Stimulated activated CD8-positive, alpha-beta memory T cell treated with anti-CD3 and anti-CD28 coated beads, Interleukin-15, amount 100 ng/mL, for 4 hours (primary cell): ENCODE results near the gene KCNJ16.

Source experiments
- DNase-seq, 2 donors: peaks; one replicate each; pipeline ENCODE4 v3.0.0-alpha.2; 2020; ENCODE audit warnings: low read depth in 2 of 2

KCNJ16 gene

DNA sequence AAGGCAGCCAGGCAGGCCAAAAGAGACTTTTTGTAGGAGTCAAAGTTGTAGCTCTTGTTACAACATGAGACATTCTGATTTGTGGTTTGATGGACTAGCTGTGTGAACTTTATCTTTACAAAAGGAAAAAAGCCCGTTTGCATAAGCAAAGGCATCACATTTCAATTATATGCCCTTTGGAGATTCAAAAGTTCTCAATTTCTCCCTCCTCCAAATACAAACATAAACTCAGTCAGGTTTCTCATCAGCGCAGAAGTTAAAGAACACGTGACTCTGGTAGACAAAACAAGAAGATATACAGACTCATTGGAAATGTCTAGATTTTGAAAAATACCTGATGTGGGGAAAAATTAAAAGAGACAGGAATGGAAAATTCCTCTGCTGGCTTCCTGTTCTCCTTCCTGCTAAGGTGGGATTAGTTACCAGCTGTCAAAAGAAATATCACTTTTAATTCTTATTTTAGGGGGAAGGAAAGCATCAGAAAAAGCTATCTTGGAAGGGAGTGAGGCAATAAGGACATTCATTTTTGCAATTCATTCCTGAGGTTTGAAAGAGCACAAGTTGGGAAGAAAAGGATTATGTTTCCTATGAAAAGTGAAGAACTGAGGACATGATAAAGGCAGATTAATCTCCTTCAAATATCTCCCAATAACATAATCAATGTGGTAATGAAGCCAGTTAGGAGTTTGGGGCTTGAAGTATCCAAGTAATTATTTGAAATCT is 4.6 kb upstream of the KCNJ16 start:
- DNase-seq, result no peak

DNA sequence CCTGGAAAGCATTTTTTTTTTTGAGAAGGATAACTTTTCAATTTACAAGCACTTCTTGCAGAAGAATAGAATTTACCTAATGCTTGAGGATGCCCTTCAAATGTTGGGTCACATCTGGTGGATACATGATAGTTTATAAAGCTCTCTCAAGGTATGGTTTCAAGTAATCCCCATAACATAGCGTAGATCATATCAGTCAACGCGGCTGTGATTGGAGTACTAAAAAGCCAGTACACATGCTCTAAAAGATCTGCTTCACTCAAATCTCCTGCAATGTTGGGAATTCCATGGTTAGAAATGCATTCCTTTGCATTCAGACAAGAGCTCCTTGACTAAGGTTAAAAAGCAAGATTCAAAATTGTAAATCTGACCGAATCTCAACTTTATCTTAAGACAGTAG is 3.9 kb upstream of the KCNJ16 start:
- DNase-seq, result no peak

DNA sequence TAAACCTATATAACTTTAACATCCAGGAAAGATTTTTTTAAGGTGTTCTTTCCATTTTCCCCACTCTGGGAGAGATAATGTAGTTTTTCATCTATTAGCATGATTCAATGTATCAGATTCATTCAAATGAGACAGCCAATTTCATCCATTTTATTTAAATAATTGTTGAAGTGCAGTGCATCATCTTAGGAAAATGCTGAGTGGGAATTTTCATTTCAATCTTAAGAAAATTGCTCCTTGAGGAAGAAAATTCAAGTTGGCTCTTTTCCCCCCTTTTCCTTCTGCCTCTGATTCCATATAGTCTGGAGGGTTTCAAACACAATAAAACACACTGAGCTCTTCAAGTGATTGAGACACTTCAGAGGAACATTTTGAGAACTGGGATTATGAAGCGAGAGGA is 3.4 kb upstream of the KCNJ16 start:
- DNase-seq, result no peak

DNA sequence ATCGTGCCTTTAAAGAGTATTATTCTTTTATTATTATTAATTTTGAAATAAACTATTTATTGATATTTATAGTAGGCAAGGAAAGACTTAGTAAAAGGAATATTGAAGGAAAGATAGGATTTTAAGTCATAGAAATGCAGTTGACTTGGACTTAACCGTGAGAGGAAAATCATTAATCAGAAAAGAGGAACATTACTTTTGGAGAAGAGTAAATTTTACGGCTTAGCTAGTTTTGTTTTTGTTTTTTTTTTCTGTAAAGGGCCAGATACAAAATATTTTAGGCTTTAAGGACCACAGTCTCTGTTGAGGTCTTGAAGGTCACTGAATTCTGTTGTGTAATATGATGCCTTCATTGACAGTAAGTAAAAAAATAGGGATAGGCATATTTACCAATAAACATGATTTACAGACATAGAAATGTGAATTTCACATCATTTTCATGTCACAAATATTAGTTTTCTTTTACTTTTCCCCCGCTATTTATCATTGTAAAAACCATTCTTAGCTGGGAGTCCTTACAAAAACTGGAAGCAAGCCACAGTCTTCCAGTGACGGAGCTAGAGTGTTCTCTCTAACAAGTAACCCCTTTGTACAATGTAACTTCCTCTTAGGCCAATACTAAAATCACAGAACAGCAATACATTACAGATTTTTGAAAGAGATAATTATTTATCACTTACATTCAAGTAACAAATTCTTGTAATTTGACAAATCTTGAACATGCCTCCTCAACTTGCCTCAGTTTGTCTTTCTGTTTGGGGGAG is 2.3 kb upstream of the KCNJ16 start:
- no peak for DNase-seq

DNA sequence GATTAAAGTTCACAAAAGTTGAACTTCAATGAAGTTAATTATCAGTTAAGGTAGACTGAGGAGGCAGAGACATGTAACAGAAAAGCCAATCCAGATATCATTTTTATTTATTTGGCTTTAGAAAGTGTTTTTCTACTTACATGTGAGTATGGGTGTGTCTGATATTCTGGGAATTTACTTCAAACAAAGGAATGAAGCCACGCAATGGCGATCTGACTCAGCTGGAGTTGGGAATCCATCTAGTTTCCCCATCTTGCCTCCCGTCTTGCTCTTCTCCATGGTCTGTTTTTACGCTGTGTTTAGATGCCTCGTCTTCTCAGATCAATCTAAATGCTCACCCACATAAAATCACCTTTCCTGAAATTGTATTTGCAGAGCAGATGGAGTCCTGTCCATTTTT is 1.7 kb upstream of the KCNJ16 start:
- no peak for DNase-seq

DNA sequence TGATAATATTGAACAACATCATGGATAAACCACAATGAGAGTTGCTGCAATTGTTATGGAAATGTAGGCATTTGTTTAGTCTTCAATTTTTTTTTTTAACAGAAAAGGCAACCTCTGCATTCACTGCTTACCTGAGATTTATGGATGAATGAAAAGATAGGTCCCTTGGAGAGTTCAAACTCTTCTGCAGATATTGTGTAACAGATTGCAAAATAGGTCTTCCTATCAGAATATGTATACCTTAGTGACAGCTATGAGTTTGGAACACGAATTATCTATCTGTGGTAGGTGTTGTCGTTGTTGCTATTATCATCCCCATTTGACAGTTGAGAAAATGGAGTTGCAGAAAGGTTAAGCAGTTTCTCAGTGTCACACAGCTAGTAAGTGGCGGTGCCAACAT is 1.2 kb upstream of the KCNJ16 start:
- no peak for DNase-seq

DNA sequence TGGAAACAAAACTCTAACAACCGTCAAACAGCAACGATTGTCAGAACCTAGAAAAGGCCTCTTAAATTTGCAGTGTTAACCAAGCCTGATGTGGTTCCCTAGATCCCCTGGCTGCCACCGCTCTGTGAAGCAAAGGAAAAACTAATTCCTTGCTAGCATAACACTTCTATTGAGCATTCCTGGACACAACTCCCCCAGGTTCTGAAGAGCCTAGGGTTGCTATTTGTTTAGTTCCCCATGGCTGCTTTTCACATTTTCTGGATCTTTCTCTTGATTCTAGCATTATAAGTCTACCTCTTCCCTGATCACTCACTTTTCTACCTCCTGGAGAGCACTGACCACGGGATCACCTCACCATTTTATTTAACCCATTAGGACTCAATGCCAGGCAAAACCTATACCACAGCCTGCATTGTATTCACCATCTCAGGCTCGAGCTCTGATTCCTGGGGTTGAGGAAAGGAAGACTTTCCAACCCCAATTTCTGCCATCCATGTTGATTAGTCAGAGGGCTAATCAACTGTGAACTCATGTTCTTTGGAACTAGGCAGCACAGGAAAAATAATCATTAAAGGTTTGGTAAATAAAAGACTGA is 692 bp upstream of the KCNJ16 start:
- no peak for DNase-seq

DNA sequence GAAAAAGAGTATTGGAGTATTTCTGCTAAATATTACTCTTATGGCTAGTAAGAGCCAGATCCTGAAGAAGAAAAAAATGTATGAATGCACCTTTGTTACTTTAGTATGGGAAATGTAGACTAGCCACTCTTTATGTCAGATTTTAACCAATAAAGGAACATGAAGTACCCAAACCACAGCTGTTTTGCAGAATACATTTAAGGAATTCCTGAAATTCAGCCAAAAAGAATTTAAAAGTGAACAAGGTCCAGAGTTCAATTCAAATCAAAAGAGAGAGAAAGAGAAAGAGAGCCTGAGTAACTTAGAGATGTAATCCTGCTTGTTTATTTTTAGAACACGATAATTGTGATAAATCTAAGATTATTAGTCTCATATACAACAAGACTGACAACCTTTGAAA is 1.2 kb downstream of the KCNJ16 start:
- DNase-seq, result no peak

DNA sequence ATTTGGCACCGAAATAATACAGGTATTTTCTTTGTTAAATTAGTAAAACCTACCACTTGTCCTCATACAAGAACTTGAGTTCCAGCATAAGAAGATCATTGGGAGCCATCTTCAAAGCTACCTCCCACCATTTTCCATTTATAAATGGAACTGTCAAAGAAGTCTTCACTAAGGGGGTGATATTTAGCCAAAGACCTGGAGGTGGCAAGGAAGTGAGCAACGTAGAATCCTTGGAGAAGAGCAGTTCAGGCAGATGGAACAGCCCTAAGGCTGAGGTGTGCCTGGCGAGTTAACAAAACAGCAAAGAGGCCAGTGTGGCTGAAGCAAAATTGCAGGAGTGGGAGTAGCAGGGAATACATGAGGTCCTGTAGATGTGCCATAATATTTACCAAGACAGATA is 1.8 kb downstream of the KCNJ16 start:
- no peak for DNase-seq

DNA sequence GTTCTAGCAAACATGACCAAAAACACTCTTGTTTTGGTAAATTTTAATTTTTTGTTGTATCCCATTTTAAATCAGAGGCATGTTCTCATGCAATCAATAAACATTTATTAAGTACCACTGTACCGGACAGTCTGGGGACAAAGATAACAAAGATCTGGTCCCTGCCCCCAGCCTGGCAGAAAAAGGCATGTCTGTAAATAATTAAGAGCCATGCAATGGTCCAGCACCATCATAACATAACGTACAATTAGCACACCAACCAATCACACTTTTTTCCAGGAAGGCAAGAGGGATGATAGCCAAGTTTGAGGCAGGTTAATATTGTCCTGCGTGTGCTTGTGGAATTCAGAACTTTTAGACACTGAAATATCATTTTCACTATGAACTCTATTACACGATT is 3.5 kb downstream of the KCNJ16 start:
- DNase-seq, result no peak

DNA sequence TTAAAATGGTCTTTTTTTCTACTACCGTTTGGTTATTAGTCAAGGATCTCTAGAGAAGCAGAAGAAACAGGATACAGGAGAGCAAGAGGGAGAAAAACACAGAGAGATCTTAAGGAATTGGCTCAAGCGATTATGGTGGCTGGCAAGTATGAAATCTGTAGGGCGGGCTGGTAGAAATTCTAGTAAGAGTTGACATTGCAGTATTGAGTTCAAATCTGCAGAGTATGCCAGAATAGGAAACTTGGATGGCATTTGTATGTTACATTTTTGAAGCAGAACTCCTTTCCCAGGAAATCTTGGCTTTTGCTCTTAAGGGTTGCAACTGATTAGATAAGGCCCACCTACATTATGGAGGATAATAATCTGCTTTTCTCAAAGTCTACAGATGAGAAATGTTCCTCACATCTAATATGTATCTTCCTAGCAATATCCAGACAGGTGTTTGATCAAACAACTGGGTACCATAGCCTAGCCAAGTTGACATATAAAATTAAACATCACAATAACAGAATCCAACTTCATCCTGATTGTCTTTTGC is 4.0 kb downstream of the KCNJ16 start:
- no peak for DNase-seq

DNA sequence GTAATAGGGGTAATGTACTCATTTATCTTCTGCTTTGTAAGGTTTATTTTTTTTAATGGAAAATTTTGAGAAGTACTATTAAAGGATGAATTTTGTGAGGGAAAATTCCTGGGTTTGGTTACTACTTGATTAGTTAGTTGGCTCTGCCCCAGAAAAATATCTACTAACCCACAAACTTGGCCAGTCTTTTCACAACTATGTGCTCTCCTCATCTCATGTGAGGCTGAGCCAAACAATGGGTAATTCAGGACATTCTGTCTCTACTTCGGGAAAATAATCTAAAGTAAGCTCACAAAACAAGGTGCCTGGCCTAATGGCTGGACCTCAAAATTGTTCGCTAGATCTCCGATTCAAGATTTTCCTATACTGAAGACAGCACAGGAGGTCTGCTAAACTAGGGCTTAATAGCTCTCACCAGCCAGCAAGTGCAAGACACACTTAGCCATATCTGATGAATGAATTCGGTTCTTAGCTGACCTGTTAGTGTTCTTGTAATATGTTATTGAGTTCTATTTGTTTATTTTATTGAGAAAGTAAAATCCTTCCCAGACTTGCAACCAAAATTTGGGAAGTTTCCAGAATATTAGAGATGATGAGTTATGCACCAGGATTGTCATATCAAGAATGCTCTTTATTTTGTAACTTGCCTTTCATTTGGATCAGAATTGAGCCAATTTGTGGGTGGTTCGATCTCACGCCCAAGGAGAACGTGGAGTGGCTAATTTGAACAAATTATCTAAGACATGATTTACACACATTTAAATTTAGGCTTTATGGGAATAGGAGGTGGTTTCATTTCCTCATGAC is 5.7 kb downstream of the KCNJ16 start:
- DNase-seq, result no peak

DNA sequence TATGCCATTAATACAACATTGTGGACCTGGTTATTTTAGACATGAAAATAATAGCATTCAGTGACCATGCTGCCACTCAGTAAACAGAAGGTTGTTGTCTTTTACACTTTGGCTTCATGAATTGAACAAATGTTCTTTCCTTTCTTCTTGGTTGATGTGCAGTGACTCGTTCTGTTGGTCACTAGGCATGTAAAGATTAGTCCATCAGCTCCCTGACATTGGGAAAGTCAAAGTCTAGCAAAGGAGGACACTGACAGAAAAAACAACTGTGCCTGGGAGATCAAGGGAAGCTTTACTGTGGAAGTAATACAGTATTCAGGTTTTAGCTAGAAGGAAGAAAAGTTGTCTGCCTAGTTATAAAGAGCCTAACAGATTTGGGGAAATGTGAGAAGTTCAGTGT is 6.9 kb downstream of the KCNJ16 start:
- no peak for DNase-seq

DNA sequence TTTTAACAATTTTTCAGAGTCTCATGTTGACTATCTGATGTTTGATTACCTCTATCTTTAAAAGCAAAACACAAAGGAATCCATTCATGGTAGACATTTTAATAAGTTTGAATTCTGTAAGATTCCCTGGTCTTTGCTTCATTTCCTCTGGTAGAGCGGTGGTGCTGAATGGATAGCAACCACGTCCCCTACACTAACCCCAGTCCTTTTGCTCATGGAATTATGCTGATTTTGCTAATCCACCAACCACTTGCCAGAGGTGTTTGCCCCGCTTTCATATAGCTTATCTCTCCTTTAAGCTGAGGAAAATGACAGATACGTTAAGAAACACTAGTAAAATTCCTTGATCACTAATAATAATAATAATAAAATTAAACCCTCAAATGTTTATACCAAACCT is 9.5 kb downstream of the KCNJ16 start:
- no peak for DNase-seq

DNA sequence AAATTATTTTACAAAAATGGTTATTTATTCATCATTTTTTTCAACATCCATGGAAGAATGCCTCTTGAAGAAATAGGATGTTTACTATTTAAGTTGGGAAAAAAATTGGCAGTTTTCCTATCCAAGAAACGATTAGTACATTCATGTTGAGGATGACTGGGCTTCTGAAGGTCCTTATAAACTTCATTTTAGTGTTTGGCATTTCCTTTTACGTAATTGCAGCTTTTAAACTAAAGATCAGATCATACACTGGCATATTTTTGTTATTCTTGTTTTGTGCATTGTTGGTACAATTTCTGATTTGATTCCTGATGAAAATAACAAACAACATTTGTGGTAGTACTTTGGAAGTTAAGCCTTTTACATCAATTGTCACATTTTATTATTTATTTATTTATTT is 11.5 kb downstream of the KCNJ16 start:
- DNase-seq, result no peak

DNA sequence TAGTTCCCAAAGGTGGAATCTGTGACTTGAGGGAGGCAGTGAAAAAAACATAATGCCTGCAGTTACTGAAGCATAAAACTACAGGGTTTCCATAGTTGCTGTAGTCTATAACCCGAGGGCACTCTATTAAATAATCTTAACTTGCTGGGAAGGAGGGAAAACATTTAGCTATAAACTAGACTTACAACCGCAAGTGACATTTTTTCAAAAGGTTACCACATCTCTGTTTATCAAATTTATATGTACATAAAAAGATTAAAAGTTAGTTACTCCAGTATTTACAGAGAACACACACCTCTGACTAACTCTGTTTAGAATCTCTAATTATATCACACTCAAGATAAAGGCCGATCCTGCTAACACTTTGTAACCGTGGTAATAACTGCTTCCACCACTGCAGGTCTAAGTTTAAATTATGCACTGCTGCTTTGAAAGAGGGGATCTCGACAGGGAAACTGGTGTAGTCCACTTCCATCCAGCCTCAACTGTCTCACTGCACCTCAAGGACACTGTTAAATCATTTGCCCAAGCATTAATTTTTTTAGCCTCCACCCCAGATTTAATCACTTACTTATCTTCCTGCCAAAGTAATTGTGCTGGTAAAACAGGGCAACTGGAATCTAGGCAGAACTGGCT is 14.6 kb downstream of the KCNJ16 start:
- no peak for DNase-seq

DNA sequence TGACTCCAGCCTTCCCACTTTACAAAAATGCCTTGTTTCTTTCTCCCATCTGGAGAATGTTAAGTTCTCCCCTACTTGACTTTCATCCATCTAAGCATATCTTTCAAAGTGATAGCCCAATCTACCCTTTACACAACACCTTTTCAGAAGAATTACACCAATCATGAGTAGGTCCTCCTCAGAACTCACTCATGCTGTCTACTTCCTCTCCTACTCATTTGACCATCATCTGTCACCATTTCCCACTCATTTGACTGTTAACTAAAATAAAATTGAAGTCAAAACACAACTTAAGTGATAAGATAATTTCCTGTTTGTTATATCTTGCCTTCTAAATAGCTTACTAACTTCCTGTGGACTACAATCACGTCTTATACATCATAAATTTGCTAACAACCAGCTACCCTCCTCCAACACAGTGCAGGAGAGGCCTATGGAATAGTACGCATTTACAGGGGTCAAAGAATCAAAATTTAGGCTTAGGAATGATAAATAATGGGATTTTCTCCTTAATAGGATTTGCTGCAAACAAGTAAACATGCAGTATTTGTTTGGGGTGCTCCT is 16.1 kb downstream of the KCNJ16 start:
- no peak for DNase-seq

DNA sequence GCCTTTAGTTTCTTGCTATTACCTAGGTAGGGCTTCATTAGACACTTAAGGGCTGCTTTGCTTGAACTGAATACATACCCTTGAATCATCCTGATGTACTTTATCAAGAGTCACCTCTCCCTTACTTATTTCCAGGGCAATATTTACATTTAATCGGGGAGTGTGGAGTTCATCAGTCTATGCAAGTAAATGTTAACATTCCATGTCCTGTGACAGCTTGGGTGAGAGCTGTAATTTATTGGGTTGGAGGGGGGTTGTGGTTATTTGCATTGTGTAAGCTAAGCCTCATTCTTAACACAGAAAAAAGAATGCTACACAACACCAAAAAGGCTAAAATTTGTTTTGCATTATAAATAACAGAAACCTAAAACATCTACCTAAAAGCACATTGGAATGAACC is 16.7 kb downstream of the KCNJ16 start:
- no peak for DNase-seq

DNA sequence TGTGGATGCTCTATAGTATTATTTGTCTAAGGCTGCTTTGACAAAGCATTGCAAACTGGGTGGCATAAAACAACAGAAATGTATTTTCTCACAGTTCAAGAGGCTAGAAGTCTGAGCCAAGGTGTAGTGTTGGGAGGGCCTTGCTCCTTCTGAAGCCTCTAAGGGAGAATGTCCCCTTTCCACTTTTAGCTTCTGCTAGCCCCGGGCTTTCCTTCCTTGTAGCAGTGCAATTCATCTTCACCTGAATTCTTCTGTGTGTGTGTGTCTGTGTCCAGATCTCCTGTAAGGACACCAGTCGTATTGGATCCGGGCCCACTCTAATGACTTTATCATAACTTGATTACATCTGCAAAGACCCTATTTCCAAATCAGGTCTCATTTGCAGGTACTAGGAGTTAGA is 18.1 kb downstream of the KCNJ16 start:
- no peak for DNase-seq

DNA sequence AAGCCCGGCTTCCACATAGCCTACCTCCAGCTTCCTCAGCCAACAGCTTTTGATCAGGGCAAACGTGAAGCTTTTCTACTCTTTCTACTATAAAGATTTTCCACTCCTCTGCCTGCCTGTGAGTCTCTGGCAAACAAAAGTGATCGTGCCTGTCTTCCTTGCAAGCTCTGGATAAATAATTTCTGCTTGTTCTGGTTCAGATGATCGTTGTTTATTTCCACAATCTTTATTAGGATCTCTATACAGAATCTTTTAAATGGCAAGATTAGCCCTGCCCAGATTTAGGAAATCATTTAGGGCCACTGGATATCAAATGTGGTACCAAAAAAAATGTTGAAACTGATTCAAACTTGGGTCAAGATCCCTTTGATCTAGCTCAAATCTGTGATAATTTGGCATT is 20.4 kb downstream of the KCNJ16 start:
- no peak for DNase-seq

DNA sequence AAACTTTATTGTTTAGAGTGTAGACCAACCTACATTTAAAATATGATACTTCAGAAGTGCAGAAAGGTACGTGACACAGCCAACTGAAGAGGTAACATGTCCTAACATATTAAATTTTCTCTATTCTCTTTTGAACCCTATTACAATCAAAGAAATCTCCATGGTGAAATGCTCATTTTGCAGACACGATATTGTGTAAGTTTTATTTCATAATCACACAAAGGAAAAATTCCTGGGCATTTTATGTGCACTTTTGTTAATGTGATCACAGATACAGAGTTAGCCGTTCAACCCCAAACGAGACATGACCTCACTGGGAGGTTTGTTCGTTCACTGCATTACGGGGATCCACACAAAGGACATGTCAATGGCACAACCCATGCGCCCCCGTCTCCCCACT is 21.8 kb downstream of the KCNJ16 start:
- DNase-seq, result no peak
